H9 (cell line): ENCODE measurements around the gene FBXL15. TPM values are rescaled to one million over a fixed set of nuclear protein-coding genes. Genes with fewer than 3 reads are reported as not detected.
A peak's percentile ranks its signal among the peaks of the same experiment; 100 is the strongest.

Experiments
- DNase-seq: peaks from one replicate; pipeline ENCODE4 v3.0.0-alpha.2; 2017
- H2AFZ ChIP-seq: one replicate; pipeline ENCODE4 v1.6.1; 2013; ENCODE audit warnings: mild to moderate bottlenecking, low read length, control low read depth, moderate library complexity
- H2AK5ac ChIP-seq: 2 replicates; pipeline ENCODE4 v1.6.1; 2013; ENCODE audit warnings: low read length, control low read depth, mixed read lengths; ENCODE audit not compliant: insufficient read length
- H2BK120ac ChIP-seq: one replicate; pipeline ENCODE4 v1.6.1; 2013; ENCODE audit warnings: low read depth, mild to moderate bottlenecking, low read length, control low read depth, inconsistent platforms; ENCODE audit not compliant: poor library complexity, severe bottlenecking
- H2BK12ac ChIP-seq: 2 replicates; pipeline ENCODE4 v1.6.1; 2013; ENCODE audit warnings: low read length, control low read depth, mixed read lengths, low read depth; ENCODE audit not compliant: insufficient read length
- H2BK15ac ChIP-seq: 2 replicates; pipeline ENCODE4 v1.6.1; 2013; ENCODE audit warnings: low read depth, low read length, control low read depth
- H2BK20ac ChIP-seq: one replicate; pipeline ENCODE4 v1.6.1; 2013; ENCODE audit warnings: low read depth, mild to moderate bottlenecking, low read length, control low read depth, inconsistent platforms; ENCODE audit not compliant: poor library complexity, severe bottlenecking
- H2BK5ac ChIP-seq: 2 replicates; pipeline ENCODE4 v1.6.1; 2013; ENCODE audit warnings: low read length, control low read depth, mixed read lengths; ENCODE audit not compliant: insufficient read length
- H3K14ac ChIP-seq: 2 replicates; pipeline ENCODE4 v1.6.1; 2013; ENCODE audit warnings: low read length, control low read depth; ENCODE audit not compliant: insufficient read depth
- H3K18ac ChIP-seq: 2 replicates; pipeline ENCODE4 v1.6.1; 2013; ENCODE audit warnings: low read depth, mild to moderate bottlenecking, mixed read lengths, low read length, control low read depth; ENCODE audit not compliant: insufficient read length
- H3K23ac ChIP-seq: 2 replicates; pipeline ENCODE4 v1.6.1; 2013; ENCODE audit warnings: low read length, control low read depth, mixed read lengths, low read depth; ENCODE audit not compliant: insufficient read length
- H3K23me2 ChIP-seq: 2 replicates; pipeline ENCODE4 v1.6.1; 2013; ENCODE audit warnings: low read depth, mild to moderate bottlenecking, mixed read lengths, low read length, control low read depth; ENCODE audit not compliant: insufficient read length, poor library complexity, severe bottlenecking
- H3K27ac ChIP-seq: 2 replicates; pipeline ENCODE4 v1.5.1; 2013; ENCODE audit warnings: low read length, control low read depth, mixed read lengths, low read depth; ENCODE audit not compliant: insufficient read length
- H3K27me3 ChIP-seq: 2 replicates; pipeline ENCODE4 v1.6.1; 2013; ENCODE audit warnings: low read length, control low read depth, inconsistent platforms; ENCODE audit not compliant: insufficient read depth
- H3K4ac ChIP-seq: 2 replicates; pipeline ENCODE4 v1.6.1; 2013; ENCODE audit warnings: low read depth, mild to moderate bottlenecking, control low read depth, inconsistent platforms, low read length, moderate library complexity
- H3K4me1 ChIP-seq: 2 replicates; pipeline ENCODE4 v1.6.1; 2013; ENCODE audit warnings: low read length, control low read depth, inconsistent platforms; ENCODE audit not compliant: insufficient read depth
- H3K4me2 ChIP-seq: 2 replicates; pipeline ENCODE4 v1.6.1; 2013; ENCODE audit warnings: low read length, control low read depth, mixed read lengths; ENCODE audit not compliant: insufficient read length, insufficient read depth
- H3K56ac ChIP-seq: 2 replicates; pipeline ENCODE4 v1.6.1; 2013; ENCODE audit warnings: low read depth, mild to moderate bottlenecking, mixed read lengths, low read length, control low read depth; ENCODE audit not compliant: insufficient read length
- H3K79me1 ChIP-seq: 2 replicates; pipeline ENCODE4 v1.6.1; 2013; ENCODE audit warnings: low read depth, mild to moderate bottlenecking, moderate library complexity, low read length, control low read depth, inconsistent platforms; ENCODE audit not compliant: insufficient read depth, poor library complexity, severe bottlenecking
- H3K79me2 ChIP-seq: 2 replicates; pipeline ENCODE4 v1.6.1; 2013; ENCODE audit warnings: low read length, control low read depth, inconsistent platforms; ENCODE audit not compliant: insufficient read depth
- H3K9ac ChIP-seq: 2 replicates; pipeline ENCODE4 v1.6.1; 2013; ENCODE audit warnings: low read length, control low read depth, mixed read lengths; ENCODE audit not compliant: insufficient read length; ENCODE audit errors: extremely low read depth
- H3K9me3 ChIP-seq: one replicate; pipeline ENCODE4 v1.6.1; 2013; ENCODE audit warnings: low read depth, low read length, inconsistent platforms; ENCODE audit not compliant: control insufficient read depth
- H3T11ph ChIP-seq: one replicate; pipeline ENCODE4 v1.6.1; 2013; ENCODE audit warnings: mild to moderate bottlenecking, low read length, control low read depth, inconsistent platforms
- H4K20me1 ChIP-seq: one replicate; pipeline ENCODE4 v1.6.1; 2013; ENCODE audit not compliant: control insufficient read depth, insufficient read length, insufficient read depth
- H4K5ac ChIP-seq: 2 replicates; pipeline ENCODE4 v1.6.1; 2013; ENCODE audit warnings: low read depth, mild to moderate bottlenecking, mixed read lengths, low read length, control low read depth; ENCODE audit not compliant: insufficient read length
- H4K8ac ChIP-seq: replicated peaks from 2 replicates; pipeline ENCODE4 v1.6.1; 2013; ENCODE audit warnings: low read length, control low read depth, mixed read lengths, low read depth; ENCODE audit not compliant: insufficient read length
- H4K91ac ChIP-seq: 2 replicates; pipeline ENCODE4 v1.6.1; 2013; ENCODE audit warnings: low read depth, mild to moderate bottlenecking, moderate library complexity, mixed read lengths, low read length, control low read depth; ENCODE audit not compliant: insufficient read length
- H3K27ac Mint-ChIP-seq, 3 experiments: 2 replicates in 2 of 3; 3 replicates in 1 of 3; pipeline ENCODE4 v1.8.0; 2020 to 2021; ENCODE audit warnings: mixed read lengths in 3 of 3, mild to moderate bottlenecking in 1 of 3, moderate library complexity in 1 of 3
- H3K27me3 Mint-ChIP-seq: 2 replicates; pipeline ENCODE4 v1.8.0; 2021; ENCODE audit warnings: low read depth, mild to moderate bottlenecking, moderate library complexity, mixed read lengths
- H3K36me3 Mint-ChIP-seq, 3 experiments: 2 replicates in 2 of 3; 3 replicates in 1 of 3; pipeline ENCODE4 v1.8.0; 2020 to 2021; ENCODE audit warnings: low read depth in 3 of 3, mixed read lengths in 3 of 3; ENCODE audit not compliant: insufficient read depth in 1 of 3
- H3K4me1 Mint-ChIP-seq, 2 experiments: 2 replicates each; pipeline ENCODE4 v1.8.0; 2020; ENCODE audit warnings: mixed read lengths in 2 of 2
- H3K4me3 Mint-ChIP-seq, 2 experiments: 2 replicates in 1 of 2; 3 replicates in 1 of 2; pipeline ENCODE4 v1.8.0; 2020 to 2021; ENCODE audit warnings: mild to moderate bottlenecking in 2 of 2, mixed read lengths in 2 of 2, moderate library complexity in 1 of 2
- H3K9me3 Mint-ChIP-seq, 2 experiments: 2 replicates in 1 of 2; 3 replicates in 1 of 2; pipeline ENCODE4 v1.8.0; 2020; ENCODE audit warnings: mild to moderate bottlenecking in 2 of 2, mixed read lengths in 2 of 2, moderate library complexity in 1 of 2
- CTCF ChIP-seq: fragments of 200-600 bp; sonication (generic); conservative IDR thresholded peaks from 3 replicates; pipeline ENCODE4 v1.8.0; 2021; ENCODE audit warnings: antibody characterized with exemption, mild to moderate bottlenecking
- WGBS: extraction: QIAGEN DNeasy Blood & Tissue Kit; methylation state at CpG from one replicate; pipeline ENCODE4 v1.1.7; 2013; ENCODE audit warnings: missing lambda C conversion rate, low lambda C conversion rate, mixed read lengths; ENCODE audit not compliant: insufficient read length; ENCODE audit errors: extremely low coverage; 5-methylcytosine and 5-hydroxymethylcytosine counted together
- total RNA-seq: library from RNA; stranded (reverse); gene quantifications from 2 replicates; pipeline ENCODE4 v1.2.1, GENCODE V29; 2021

Gene FBXL15
- total RNA-seq, 1 experiment from 2014 or later: 9.1 TPM

GRCh38 chr10:102407425-102408130 lies 13.1 kb upstream of the FBXL15 start:
- peaks cover 27% of the 10 kb centered on the region; the same call in 1 of the 2 replicates for H3K27me3 ChIP-seq
- no peak overlapping the region for H3K9ac ChIP-seq
- H3K27me3 Mint-ChIP-seq: peaks cover 75% of the 10 kb centered on the region
- peaks cover 0 to 4% of the 10 kb centered on the region in 2 experiments; a peak in 1 of 5 replicates for H3K9me3 Mint-ChIP-seq
- no peaks in the 10 kb centered on the region for H3K79me2 ChIP-seq
- H3K4me2 ChIP-seq: no peak overlapping the region
- H4K5ac ChIP-seq: no peak overlapping the region
- H3K9me3 ChIP-seq: no peaks in the 10 kb centered on the region
- no peak overlapping the region for H3K27ac Mint-ChIP-seq
- no peak overlapping the region for H3K23ac ChIP-seq
- no peak overlapping the region for H2BK12ac ChIP-seq
- H3T11ph ChIP-seq: no peak overlapping the region
- no peak overlapping the region for H4K91ac ChIP-seq
- no peak overlapping the region for H2AFZ ChIP-seq
- H2BK15ac ChIP-seq: no peak overlapping the region
- no peak overlapping the region for H4K8ac ChIP-seq
- WGBS: no CpG with 5 or more reads among the region's 13 CpGs
- no peak overlapping the region for H3K56ac ChIP-seq
- no peak overlapping the region for H3K4ac ChIP-seq
- no peak overlapping the region for H2BK5ac ChIP-seq
- H3K36me3 Mint-ChIP-seq: peaks cover under 1 to 2% (median 2%) of the 10 kb centered on the region in 3 experiments; a peak in 3 of 7 replicates
- H3K79me1 ChIP-seq: no peaks in the 10 kb centered on the region
- peaks cover 3% of the 10 kb centered on the region for H3K23me2 ChIP-seq
- peaks cover 20 to 26% of the 10 kb centered on the region in 2 experiments for H3K4me1 Mint-ChIP-seq
- H2BK120ac ChIP-seq: no peak overlapping the region
- peaks cover 2% of the 10 kb centered on the region for H4K20me1 ChIP-seq
- no peak overlapping the region for H2AK5ac ChIP-seq
- H3K4me3 Mint-ChIP-seq: peak overlapping the region; percentile 44 to 45; a peak in 3 of 5 replicates
- H3K18ac ChIP-seq: no peak overlapping the region
- DNase-seq: no peak
- no peak overlapping the region for H3K14ac ChIP-seq
- H2BK20ac ChIP-seq: no peak overlapping the region
- H3K27ac ChIP-seq: no peak overlapping the region
- peaks cover 3% of the 10 kb centered on the region; the same call in 1 of the 2 replicates for H3K4me1 ChIP-seq
- TF ChIP-seq CTCF: no peak
